Measurements from ENCODE around the gene PCDH9.

Gene PCDH9

GRCh38 chr13:67204764-67205163 is 25.4 kb downstream of the PCDH9 start:
- Histone ChIP-seq H3K27ac (ENCODE audit: low read depth, low read length) (no peak overlapping the region), H2AFZ (ENCODE audit: low read length, unreplicated experiment) (no peak overlapping the region), H3K27me3 (ENCODE audit: insufficient read depth, low read length) (no peaks in the 10 kb centered on the region), H3K36me3 (ENCODE audit: insufficient read depth, low read length) (no peaks in the 10 kb centered on the region), H3K79me2 (ENCODE audit: control insufficient read depth, insufficient read depth, low read length, unreplicated experiment) (no peaks in the 10 kb centered on the region), H3K4me1 (ENCODE audit: control insufficient read depth, insufficient read depth, low read length, unreplicated experiment) (no peaks in the 10 kb centered on the region), H3K4me3 (ENCODE audit: low read depth, low read length) (no peak overlapping the region)

- Histone ChIP-seq H2AFZ (ENCODE audit: low read length, unreplicated experiment) (peak overlapping the region; percentile 77), H3K79me2 (ENCODE audit: control insufficient read depth, insufficient read depth, low read length, unreplicated experiment) (no peaks in the 10 kb centered on the region), H3K4me3 (ENCODE audit: low read depth, low read length) (no peak overlapping the region), H3K4me1 (ENCODE audit: control insufficient read depth, insufficient read depth, low read length, unreplicated experiment) (no peaks in the 10 kb centered on the region), H3K27me3 (ENCODE audit: insufficient read depth, low read length) (no peaks in the 10 kb centered on the region), H3K36me3 (ENCODE audit: insufficient read depth, low read length) (no peaks in the 10 kb centered on the region), H3K27ac (ENCODE audit: low read depth, low read length) (no peak overlapping the region)
These were observed 29.5 kb downstream of the PCDH9 start for GRCh38 chr13:67200605-67201004.

- H3K4me3 ChIP-seq (ENCODE audit: low read depth, low read length) = no peak overlapping the region
- no peak overlapping the region for H3K27ac ChIP-seq (ENCODE audit: low read depth, low read length)
- H3K79me2 ChIP-seq (ENCODE audit: control insufficient read depth, insufficient read depth, low read length, unreplicated experiment) = no peaks in the 10 kb centered on the region
- no peak overlapping the region for H2AFZ ChIP-seq (ENCODE audit: low read length, unreplicated experiment)
- no peaks in the 10 kb centered on the region for H3K27me3 ChIP-seq (ENCODE audit: insufficient read depth, low read length)
- H3K4me1 ChIP-seq (ENCODE audit: control insufficient read depth, insufficient read depth, low read length, unreplicated experiment) = no peaks in the 10 kb centered on the region
- H3K36me3 ChIP-seq (ENCODE audit: insufficient read depth, low read length) = no peaks in the 10 kb centered on the region
These were observed 30.0 kb downstream of the PCDH9 start for GRCh38 chr13:67200183-67200582.

- Histone ChIP-seq H3K27me3 (ENCODE audit: insufficient read depth, low read length) (no peaks in the 10 kb centered on the region), H3K36me3 (ENCODE audit: insufficient read depth, low read length) (no peaks in the 10 kb centered on the region), H3K4me3 (ENCODE audit: low read depth, low read length) (no peak overlapping the region), H2AFZ (ENCODE audit: low read length, unreplicated experiment) (no peak overlapping the region), H3K79me2 (ENCODE audit: control insufficient read depth, insufficient read depth, low read length, unreplicated experiment) (no peaks in the 10 kb centered on the region), H3K4me1 (ENCODE audit: control insufficient read depth, insufficient read depth, low read length, unreplicated experiment) (no peaks in the 10 kb centered on the region), H3K27ac (ENCODE audit: low read depth, low read length) (no peak overlapping the region)
These were observed 32.4 kb downstream of the PCDH9 start for GRCh38 chr13:67197704-67198103.

GRCh38 chr13:67193979-67194378 is 36.2 kb downstream of the PCDH9 start:
- no peak overlapping the region for H3K27ac ChIP-seq (ENCODE audit: low read depth, low read length)
- no peaks in the 10 kb centered on the region for H3K79me2 ChIP-seq (ENCODE audit: control insufficient read depth, insufficient read depth, low read length, unreplicated experiment)
- H3K4me3 ChIP-seq (ENCODE audit: low read depth, low read length) = no peak overlapping the region
- H3K36me3 ChIP-seq (ENCODE audit: insufficient read depth, low read length) = no peaks in the 10 kb centered on the region
- H2AFZ ChIP-seq (ENCODE audit: low read length, unreplicated experiment) = peak overlapping the region; percentile 46
- H3K27me3 ChIP-seq (ENCODE audit: insufficient read depth, low read length) = no peaks in the 10 kb centered on the region
- H3K4me1 ChIP-seq (ENCODE audit: control insufficient read depth, insufficient read depth, low read length, unreplicated experiment) = no peaks in the 10 kb centered on the region

DNA sequence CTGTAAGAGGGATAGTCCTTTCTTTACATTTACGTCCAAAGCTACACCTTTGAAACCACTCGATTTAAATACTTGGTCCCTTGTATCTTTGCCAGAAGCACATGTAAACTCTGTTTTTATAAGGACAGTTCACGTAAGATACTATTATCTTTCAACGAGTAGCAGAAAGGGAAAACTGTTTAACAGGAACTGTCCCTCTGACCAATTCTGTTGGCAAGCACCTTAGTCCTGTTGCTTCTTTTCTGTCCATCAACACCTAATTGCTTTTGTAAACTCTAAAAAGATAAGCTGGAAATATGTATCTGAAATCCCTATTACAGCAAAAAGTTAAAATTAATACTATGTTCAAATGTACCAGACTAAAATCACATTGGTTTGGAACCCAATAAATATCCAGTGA is 37.4 kb downstream of the PCDH9 start:
- no peak overlapping the region for H3K4me3 ChIP-seq (ENCODE audit: low read depth, low read length)
- H3K4me1 ChIP-seq (ENCODE audit: control insufficient read depth, insufficient read depth, low read length, unreplicated experiment) = no peaks in the 10 kb centered on the region
- H3K36me3 ChIP-seq (ENCODE audit: insufficient read depth, low read length) = no peaks in the 10 kb centered on the region
- H3K27me3 ChIP-seq (ENCODE audit: insufficient read depth, low read length) = no peaks in the 10 kb centered on the region
- H3K27ac ChIP-seq (ENCODE audit: low read depth, low read length) = no peak overlapping the region
- H2AFZ ChIP-seq (ENCODE audit: low read length, unreplicated experiment) = no peak overlapping the region
- H3K79me2 ChIP-seq (ENCODE audit: control insufficient read depth, insufficient read depth, low read length, unreplicated experiment) = no peaks in the 10 kb centered on the region

DNA sequence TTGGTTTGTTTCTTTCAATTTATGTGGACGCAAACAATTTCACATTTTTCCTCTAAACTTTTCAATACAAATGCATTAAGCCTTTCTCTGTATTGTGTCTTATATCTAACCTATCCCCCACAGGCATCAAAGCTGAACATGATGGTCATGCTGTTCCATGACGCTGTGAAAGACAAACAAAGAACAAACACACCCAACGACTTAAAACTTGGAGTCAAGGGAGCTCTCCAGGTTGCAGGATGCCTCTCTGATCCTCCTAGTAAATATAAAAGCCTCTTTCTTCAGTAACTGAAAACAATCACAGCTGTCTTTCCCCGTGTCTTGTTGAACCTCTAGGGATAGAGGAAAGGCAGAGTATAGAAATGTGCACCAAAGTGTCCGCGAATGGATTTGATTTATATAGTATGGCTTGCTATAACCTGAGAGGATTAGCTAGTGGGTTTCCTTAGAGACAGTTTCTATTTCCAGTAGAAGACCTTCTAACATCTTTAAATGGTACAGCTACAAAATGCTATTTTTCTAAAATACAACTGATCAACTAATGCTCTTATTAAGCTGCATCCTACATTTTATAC is 43.1 kb downstream of the PCDH9 start:
- no peaks in the 10 kb centered on the region for H3K4me1 ChIP-seq (ENCODE audit: control insufficient read depth, insufficient read depth, low read length, unreplicated experiment)
- H3K27me3 ChIP-seq (ENCODE audit: insufficient read depth, low read length) = no peaks in the 10 kb centered on the region
- H3K79me2 ChIP-seq (ENCODE audit: control insufficient read depth, insufficient read depth, low read length, unreplicated experiment) = no peaks in the 10 kb centered on the region
- no peak overlapping the region for H3K27ac ChIP-seq (ENCODE audit: low read depth, low read length)
- H3K4me3 ChIP-seq (ENCODE audit: low read depth, low read length) = no peak overlapping the region
- no peak overlapping the region for H2AFZ ChIP-seq (ENCODE audit: low read length, unreplicated experiment)
- H3K36me3 ChIP-seq (ENCODE audit: insufficient read depth, low read length) = no peaks in the 10 kb centered on the region

DNA sequence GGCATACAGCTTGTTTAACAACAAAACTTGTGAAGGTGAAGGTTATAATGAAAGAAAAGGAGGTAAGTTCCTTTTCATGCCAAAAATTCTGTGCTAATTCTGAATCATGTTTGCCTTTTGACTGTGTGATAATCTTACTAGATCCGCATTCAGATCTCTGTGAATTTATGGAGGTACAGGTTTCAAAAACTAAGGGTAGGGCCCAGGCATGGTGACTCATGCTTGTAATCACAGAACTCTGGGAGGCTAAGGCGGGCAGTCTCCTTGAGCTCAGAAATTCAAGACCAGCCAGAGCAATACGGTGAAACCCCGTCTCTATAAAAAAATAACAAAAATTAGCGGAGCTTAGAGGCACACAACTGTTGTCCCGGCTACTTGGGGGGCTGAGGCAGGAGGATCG is 45.9 kb downstream of the PCDH9 start:
- H3K27me3 ChIP-seq (ENCODE audit: insufficient read depth, low read length) = no peaks in the 10 kb centered on the region
- no peak overlapping the region for H3K4me3 ChIP-seq (ENCODE audit: low read depth, low read length)
- H3K36me3 ChIP-seq (ENCODE audit: insufficient read depth, low read length) = no peaks in the 10 kb centered on the region
- no peaks in the 10 kb centered on the region for H3K4me1 ChIP-seq (ENCODE audit: control insufficient read depth, insufficient read depth, low read length, unreplicated experiment)
- no peak overlapping the region for H2AFZ ChIP-seq (ENCODE audit: low read length, unreplicated experiment)
- H3K79me2 ChIP-seq (ENCODE audit: control insufficient read depth, insufficient read depth, low read length, unreplicated experiment) = no peaks in the 10 kb centered on the region
- H3K27ac ChIP-seq (ENCODE audit: low read depth, low read length) = no peak overlapping the region

GRCh38 chr13:67183151-67183550 is 47.0 kb downstream of the PCDH9 start:
- H3K36me3 ChIP-seq (ENCODE audit: insufficient read depth, low read length) = no peaks in the 10 kb centered on the region
- H3K4me3 ChIP-seq (ENCODE audit: low read depth, low read length) = no peak overlapping the region
- no peak overlapping the region for H3K27ac ChIP-seq (ENCODE audit: low read depth, low read length)
- H3K4me1 ChIP-seq (ENCODE audit: control insufficient read depth, insufficient read depth, low read length, unreplicated experiment) = no peaks in the 10 kb centered on the region
- no peaks in the 10 kb centered on the region for H3K79me2 ChIP-seq (ENCODE audit: control insufficient read depth, insufficient read depth, low read length, unreplicated experiment)
- H2AFZ ChIP-seq (ENCODE audit: low read length, unreplicated experiment) = no peak overlapping the region
- H3K27me3 ChIP-seq (ENCODE audit: insufficient read depth, low read length) = no peaks in the 10 kb centered on the region

DNA sequence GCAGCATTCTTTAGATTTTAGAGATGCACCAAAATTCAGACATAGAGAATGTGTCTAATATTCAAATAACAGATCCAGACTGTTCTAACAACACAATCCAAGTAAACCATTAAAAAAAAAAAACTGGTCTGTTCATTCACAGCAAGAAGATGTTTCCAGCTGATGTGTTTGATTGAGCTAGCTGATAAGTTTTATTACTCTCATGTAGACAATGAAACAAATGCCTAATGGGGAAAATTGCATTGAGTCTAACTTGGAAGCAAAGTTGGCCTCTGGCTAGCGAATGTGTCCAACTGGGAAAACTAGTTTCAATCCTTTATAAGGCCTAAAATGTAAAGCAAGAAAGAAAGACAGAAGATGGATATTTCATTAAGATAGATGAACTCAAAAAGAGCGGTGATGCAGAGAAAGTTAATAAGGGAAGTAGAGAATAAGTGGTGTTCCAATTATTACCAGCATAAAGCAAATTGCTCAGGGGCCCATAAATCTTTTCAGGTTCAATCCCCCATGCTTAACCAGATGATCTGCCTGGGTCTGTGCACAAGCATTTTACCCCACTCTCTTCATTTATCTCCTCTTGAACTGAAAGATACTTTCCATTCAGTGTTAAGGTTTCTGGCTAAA is 54.2 kb downstream of the PCDH9 start:
- Histone ChIP-seq H3K79me2 (ENCODE audit: control insufficient read depth, insufficient read depth, low read length, unreplicated experiment) (no peaks in the 10 kb centered on the region), H3K36me3 (ENCODE audit: insufficient read depth, low read length) (no peaks in the 10 kb centered on the region), H3K27ac (ENCODE audit: low read depth, low read length) (no peak overlapping the region), H3K4me3 (ENCODE audit: low read depth, low read length) (no peak overlapping the region), H3K27me3 (ENCODE audit: insufficient read depth, low read length) (no peaks in the 10 kb centered on the region), H3K4me1 (ENCODE audit: control insufficient read depth, insufficient read depth, low read length, unreplicated experiment) (no peaks in the 10 kb centered on the region), H2AFZ (ENCODE audit: low read length, unreplicated experiment) (no peak overlapping the region)

DNA sequence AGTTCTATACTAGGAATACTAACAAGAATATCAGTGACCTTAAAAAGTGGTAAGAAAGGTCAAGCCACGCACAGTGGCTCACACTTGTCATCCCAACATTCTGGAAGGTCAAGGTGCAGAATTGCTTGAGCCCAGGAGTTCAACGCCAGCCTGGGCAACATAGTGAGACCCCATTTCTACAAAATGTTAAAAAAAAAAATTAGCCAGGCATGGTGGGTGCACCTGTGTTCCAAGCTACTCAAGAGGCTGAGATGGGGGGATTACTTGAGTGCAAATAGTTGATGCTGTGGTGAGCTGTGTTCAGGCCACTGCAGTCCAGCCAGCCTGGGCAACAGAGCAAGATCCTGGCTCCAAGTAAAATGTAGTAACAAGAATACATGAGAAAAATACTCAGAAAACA is 61.8 kb downstream of the PCDH9 start:
- Histone ChIP-seq H3K4me3 (ENCODE audit: low read depth, low read length) (no peak overlapping the region), H3K27ac (ENCODE audit: low read depth, low read length) (no peak overlapping the region), H3K27me3 (ENCODE audit: insufficient read depth, low read length) (no peaks in the 10 kb centered on the region)

More for the DNA sequence above, 61.8 kb downstream of the PCDH9 start:
- Histone ChIP-seq H3K79me2 (ENCODE audit: control insufficient read depth, insufficient read depth, low read length, unreplicated experiment) (no peaks in the 10 kb centered on the region), H3K36me3 (ENCODE audit: insufficient read depth, low read length) (no peaks in the 10 kb centered on the region), H3K4me1 (ENCODE audit: control insufficient read depth, insufficient read depth, low read length, unreplicated experiment) (no peaks in the 10 kb centered on the region), H2AFZ (ENCODE audit: low read length, unreplicated experiment) (no peak overlapping the region)
